Upper lobe of left lung (tissue), 6 donors: ENCODE measurements around the gene NPL. TPM values are rescaled to one million over a fixed set of nuclear protein-coding genes. Genes with fewer than 3 reads are reported as not detected.
A peak's percentile ranks its signal among the peaks of the same experiment; 100 is the strongest.

Experiments used
- ATAC-seq, 2 donors: fragments of 200-7000 bp; cut with Tn5 transposase; one replicate each; pipeline ENCODE4 v1.9.1; 2022; ENCODE audit warnings: mild to moderate bottlenecking in 2 of 2, moderate library complexity in 2 of 2; ENCODE audit not compliant: low FRiP score in 2 of 2
- DNase-seq, 2 donors: peaks; one replicate each; pipeline ENCODE4 v3.0.0-alpha.2; 2019 to 2020
- H3K27ac ChIP-seq, 4 donors: fragments of 200-600 bp; sonication (generic); one replicate each; pipeline ENCODE4 v1.5.1; 2016 to 2019
- H3K27me3 ChIP-seq, 4 donors: fragments of 200-600 bp; sonication (generic); one replicate each; pipeline ENCODE4 v1.5.1; 2017 to 2019
- H3K36me3 ChIP-seq, 4 donors: fragments of 200-600 bp; sonication (generic); one replicate each; pipeline ENCODE4 v1.5.1; 2016 to 2019
- H3K4me1 ChIP-seq, 4 donors: fragments of 200-600 bp; sonication (generic); one replicate each; pipeline ENCODE4 v1.5.1; 2018 to 2019
- H3K4me3 ChIP-seq, 4 donors: fragments of 200-600 bp; sonication (generic); one replicate each; pipeline ENCODE4 v1.5.1; 2017 to 2019; ENCODE audit warnings: mild to moderate bottlenecking in 2 of 4, moderate library complexity in 1 of 4
- H3K9me3 ChIP-seq, 4 donors: fragments of 200-600 bp; sonication (generic); one replicate each; pipeline ENCODE4 v1.5.1; 2018 to 2019
- CTCF ChIP-seq, 6 experiments: fragments of 450-650 bp in 4 of 6; fragments of 200-600 bp in 2 of 6; sonication (generic) in 2 of 6; IDR thresholded peaks; one replicate each; pipeline ENCODE4 v1.5.1; 2016 to 2019; ENCODE audit warnings: antibody characterized with exemption in 6 of 6
- EP300 ChIP-seq, 4 donors: sonication (generic); formaldehyde crosslinking; IDR thresholded peaks; one replicate each; pipeline ENCODE4 v1.5.1; 2017; ENCODE audit warnings: antibody characterized with exemption in 4 of 4, control low read depth in 2 of 4
- POLR2A ChIP-seq, 4 donors: fragments of 450-650 bp; IDR thresholded peaks; one replicate each; pipeline ENCODE4 v1.5.1; 2016 to 2017; ENCODE audit warnings: antibody characterized with exemption in 4 of 4, mild to moderate bottlenecking in 2 of 4
- POLR2AphosphoS5 ChIP-seq, 2 donors: sonication (generic); formaldehyde crosslinking; IDR thresholded peaks; one replicate each; pipeline ENCODE4 v1.5.1; 2017; ENCODE audit warnings: antibody characterized with exemption in 2 of 2
- WGBS, 2 donors: methylation state at CpG; one replicate each; pipeline ENCODE4 v1.1.5; 2017 to 2018; 5-methylcytosine and 5-hydroxymethylcytosine counted together
- total RNA-seq, 6 donors: library from RNA; depleted of rRNA in 4 of 6; stranded (reverse); fragments of >200 nt in 4 of 6; gene quantifications; one replicate each; pipeline versions ENCODE4 v1.1.0 to v1.2.1, GENCODE V29; 2016 to 2021
- donor health status: DM: no; HTN: no; CAD: no; lungs with moderate emphysema.
- donor health status: DM: no; HTN: yes; CAD: no; lungs with severe emphysema.

The NPL gene
- total RNA-seq, 6 donors from 2014 or later: 16.6 to 99.5 (median 33.2) TPM

DNA sequence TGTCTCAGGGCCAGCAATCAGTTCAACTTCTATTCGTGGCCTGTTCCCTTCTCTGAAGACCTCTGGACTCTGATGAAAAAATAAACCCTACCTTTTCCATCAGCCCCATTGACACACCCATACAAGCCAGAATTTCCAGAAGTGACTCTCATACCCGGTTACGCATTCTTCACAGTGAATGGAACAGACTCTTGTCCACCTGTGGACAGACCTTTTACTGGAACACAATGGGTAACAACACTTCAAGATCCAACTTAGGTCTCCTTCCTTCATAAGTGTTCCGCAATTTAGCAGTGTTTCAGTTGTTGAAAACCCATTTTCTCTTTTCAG lies 2.6 kb upstream of the NPL start:
- H3K9me3 ChIP-seq: no peaks in the 10 kb centered on the region
- H3K4me3 ChIP-seq: no peak overlapping the region
- peaks cover 9 to 23% (median 16%) of the 10 kb centered on the region in 4 donors for H3K4me1 ChIP-seq
- WGBS, 2 donors: 57 to 60% methylated on average over 4 of the region's 4 CpGs
- no peaks in the 10 kb centered on the region for H3K36me3 ChIP-seq
- ATAC-seq (peak in 1 of 2 donors; percentile 3), DNase-seq (no peak)
- no peaks in the 10 kb centered on the region for H3K27me3 ChIP-seq
- H3K27ac ChIP-seq: peak overlapping the region in 3 of 4 donors; percentile 21 to 57 (median 43)
- peak; percentile 41 to 97 (median 86) for TF ChIP-seq EP300 (IDR thresholded peaks at IDR 0.05)
- TF ChIP-seq CTCF (IDR thresholded peaks at IDR 0.05): no peak
- peak; percentile 54 for TF ChIP-seq POLR2AphosphoS5 (IDR thresholded peaks at IDR 0.05)

GRCh38 chr1:182791281-182792179 lies 2.0 kb downstream of the NPL start:
- peaks cover 0 to 7% (median 0%) of the 10 kb centered on the region in 4 donors for H3K36me3 ChIP-seq

GRCh38 chr1:182794091-182794490 lies 4.5 kb downstream of the NPL start:
- no peak for DNase-seq
- H3K9me3 ChIP-seq: no peaks in the 10 kb centered on the region
- peaks cover 0 to 7% (median 0%) of the 10 kb centered on the region in 4 donors for H3K36me3 ChIP-seq
- H3K27me3 ChIP-seq: no peaks in the 10 kb centered on the region
- H3K4me3 ChIP-seq: no peak overlapping the region
- ATAC-seq: no peak
- H3K27ac ChIP-seq: peak overlapping the region; percentile 62 to 80 (median 67)
- H3K4me1 ChIP-seq: peaks cover 2 to 21% (median 10%) of the 10 kb centered on the region in 4 donors
- TF ChIP-seq POLR2AphosphoS5 (IDR thresholded peaks at IDR 0.05) (no peak), EP300 (IDR thresholded peaks at IDR 0.05) (no peak), CTCF (IDR thresholded peaks at IDR 0.05) (no peak), POLR2A (IDR thresholded peaks at IDR 0.05) (no peak)
- WGBS, 2 donors: 94 to 97% methylated on average over 2 of the region's 2 CpGs

More at GRCh38 chr1:182791281-182792179, 2.0 kb downstream of the NPL start:
- DNase-seq (no peak), ATAC-seq (no peak)
- peak overlapping the region in 1 of 4 donors; percentile 44 for H3K27ac ChIP-seq
- WGBS, 2 donors: 89 to 93% methylated on average over 8 of the region's 8 CpGs
- no peaks in the 10 kb centered on the region for H3K9me3 ChIP-seq
- TF ChIP-seq CTCF (IDR thresholded peaks at IDR 0.05): no peak
- no peak for TF ChIP-seq POLR2A (IDR thresholded peaks at IDR 0.05)
- TF ChIP-seq EP300 (IDR thresholded peaks at IDR 0.05): no peak
- no peak for TF ChIP-seq POLR2AphosphoS5 (IDR thresholded peaks at IDR 0.05)
- H3K4me1 ChIP-seq: peaks cover 9 to 28% (median 16%) of the 10 kb centered on the region in 4 donors
- H3K4me3 ChIP-seq: peak overlapping the region in 2 of 4 donors; percentile 6 to 13
- no peaks in the 10 kb centered on the region for H3K27me3 ChIP-seq

GRCh38 chr1:182794676-182795201 lies 5.2 kb downstream of the NPL start:
- H3K9me3 ChIP-seq: no peaks in the 10 kb centered on the region
- peaks cover 0 to 21% (median 8%) of the 10 kb centered on the region in 4 donors for H3K4me1 ChIP-seq
- H3K4me3 ChIP-seq: no peak overlapping the region
- H3K27me3 ChIP-seq: no peaks in the 10 kb centered on the region
- WGBS, 2 donors: 63 to 84% methylated on average over 2 to 3 of the region's 3 CpGs
- TF ChIP-seq POLR2A (IDR thresholded peaks at IDR 0.05) (no peak), CTCF (IDR thresholded peaks at IDR 0.05) (no peak), EP300 (IDR thresholded peaks at IDR 0.05) (no peak), POLR2AphosphoS5 (IDR thresholded peaks at IDR 0.05) (no peak)
- ATAC-seq: peak in 1 of 2 donors; percentile 64
- peaks cover 0 to 7% (median 0%) of the 10 kb centered on the region in 4 donors for H3K36me3 ChIP-seq
- no peak for DNase-seq
- H3K27ac ChIP-seq: peak overlapping the region; percentile 62 to 80 (median 67)
